HG03108 (cell line): Measurements from ENCODE around the gene DPAGT1.
"Not testable (repeated sequence)": the region's sequence is repeated elsewhere in the genome, so short reads cannot be mapped to it uniquely, and the experiment has no call there.

Source experiments
- ATAC-seq: cut with Tn5 transposase; IDR thresholded peaks from one replicate; pipeline ENCODE4 v1.9.1; 2021; ENCODE audit warnings: moderate library complexity; ENCODE audit not compliant: unreplicated experiment

Gene DPAGT1

DNA sequence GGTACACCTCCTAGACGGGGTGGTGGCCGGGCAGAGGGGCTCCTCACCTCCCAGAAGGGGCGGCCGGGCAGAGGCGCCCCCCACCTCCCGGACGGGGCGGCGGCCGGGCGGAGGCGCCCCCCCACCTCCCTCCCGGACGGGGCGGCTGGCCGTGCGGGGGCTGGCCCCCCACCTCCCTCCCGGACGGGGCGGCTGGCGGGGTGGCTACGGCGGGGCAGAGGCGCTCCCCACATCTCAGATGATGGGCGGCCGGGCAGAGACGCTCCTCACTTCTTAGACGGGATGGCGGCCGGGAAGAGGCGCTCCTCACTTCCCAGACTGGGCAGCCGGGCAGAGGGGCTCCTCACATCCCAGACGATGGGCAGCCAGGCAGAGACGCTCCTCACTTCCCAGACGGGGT is 42.5 kb downstream of the DPAGT1 start:
- ATAC-seq: not testable (repeated sequence)

DNA sequence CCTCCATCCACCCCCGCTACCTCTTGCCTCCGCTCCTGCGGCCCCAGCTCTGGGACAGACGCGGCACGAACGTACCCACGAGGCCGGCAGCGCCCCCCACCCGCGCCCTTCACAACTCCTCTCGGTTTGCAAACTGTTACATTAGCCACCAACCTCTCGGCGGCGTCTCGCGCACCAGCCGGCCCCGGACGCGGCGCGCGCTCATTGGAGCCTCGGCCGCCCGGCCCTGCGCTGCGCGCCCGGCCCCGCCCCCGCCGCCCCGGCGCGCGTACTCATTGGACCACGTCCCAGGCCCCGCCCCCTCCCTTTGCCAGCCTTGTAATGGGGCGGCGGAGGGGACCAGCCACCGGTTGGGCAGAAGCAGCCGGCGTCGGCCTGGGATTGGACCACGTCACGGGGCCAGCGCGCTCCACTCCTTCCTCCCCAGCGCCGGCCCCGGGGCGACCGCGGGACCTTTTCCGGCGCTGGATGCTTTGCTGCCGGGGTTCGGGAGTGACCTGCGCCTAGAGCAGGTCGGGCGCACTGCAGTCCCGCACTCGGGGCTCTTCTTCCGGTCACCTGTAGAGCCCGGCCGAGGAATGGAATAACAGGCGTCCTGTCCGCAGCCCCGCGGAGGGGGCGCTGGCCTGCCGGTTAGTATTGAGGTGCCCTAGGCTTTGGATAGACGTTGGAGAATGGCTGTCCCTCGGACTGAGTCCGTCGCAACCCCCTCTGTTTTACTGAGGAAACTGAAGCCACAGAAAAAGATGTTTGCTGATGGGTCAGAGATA is 44.5 kb downstream of the DPAGT1 start, which contains the start of gene HYOU1:
TSS of gene HYOU1 (minus strand) at position 206 of the 770 bp plus-strand sequence. CDS start 1,045 bp downstream, outside the sequence.
- ATAC-seq: peak; percentile 91

DNA sequence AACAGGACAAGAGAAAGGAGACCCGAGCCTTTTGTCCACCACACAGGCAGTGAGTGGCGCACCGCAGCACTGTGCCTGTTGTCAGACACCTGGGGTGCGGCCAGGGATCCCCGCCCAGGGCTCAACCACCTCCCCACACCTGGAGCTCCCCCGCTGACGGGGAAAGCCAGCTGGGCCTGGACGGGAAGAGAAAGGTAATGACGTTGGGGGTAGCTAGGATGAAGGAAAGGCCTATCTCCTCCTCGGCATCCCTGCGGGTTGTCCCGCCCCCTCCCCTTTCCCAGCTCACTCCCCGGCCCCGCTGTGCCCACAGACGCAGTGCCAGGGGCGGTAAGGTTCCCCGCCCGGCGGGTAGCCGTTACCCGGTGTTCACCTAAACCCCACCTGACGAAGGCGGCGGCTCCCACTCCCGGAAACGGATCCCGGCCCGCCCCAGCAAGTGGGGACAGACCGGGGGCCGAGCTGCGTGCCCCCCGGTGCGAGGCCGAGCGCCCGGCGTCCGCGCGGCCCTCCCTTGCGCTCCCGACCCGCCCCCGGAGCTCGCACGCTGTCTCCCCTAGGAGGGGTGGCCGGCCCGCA is 45.1 kb downstream of the DPAGT1 start:
- ATAC-seq: peak; percentile 3

DNA sequence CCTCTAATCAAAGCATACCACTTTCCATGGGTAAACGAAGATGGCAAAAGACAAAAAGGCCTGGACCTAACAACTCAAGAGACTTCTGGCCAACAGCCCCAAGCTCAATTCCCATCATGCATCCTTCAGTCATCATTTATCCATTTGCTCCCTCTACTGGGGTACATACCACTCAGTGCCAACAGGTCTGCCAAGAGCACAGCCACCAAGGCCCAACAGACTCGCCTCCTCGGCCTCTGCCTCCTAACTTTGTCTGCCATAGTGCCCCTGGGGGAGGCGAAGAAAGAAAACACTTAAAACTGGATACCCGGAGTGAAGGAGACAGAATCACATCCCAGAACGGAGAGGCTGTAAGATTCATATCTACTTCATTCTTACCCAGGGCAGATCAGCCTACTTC is 45.8 kb downstream of the DPAGT1 start:
- no peak for ATAC-seq

DNA sequence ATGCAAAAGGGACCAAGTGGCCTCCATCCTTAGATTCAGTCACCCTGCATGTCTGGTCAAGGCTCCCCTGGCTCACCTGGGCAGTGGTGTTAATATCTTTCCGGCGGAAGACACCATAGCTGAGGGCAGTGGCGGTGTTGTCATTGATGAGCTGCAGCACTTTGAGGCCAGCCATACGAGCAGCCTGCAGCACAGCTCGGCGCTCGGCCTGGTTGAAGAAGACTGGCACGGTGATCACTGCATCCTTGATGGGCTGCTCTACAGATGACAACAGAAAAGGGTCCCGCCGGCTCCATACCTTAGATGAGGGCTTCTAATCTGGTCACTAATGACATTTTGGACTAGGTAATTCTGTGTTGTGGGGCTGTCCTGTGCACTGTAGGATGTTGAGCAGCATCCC is 47.2 kb downstream of the DPAGT1 start:
- ATAC-seq: no peak

DNA sequence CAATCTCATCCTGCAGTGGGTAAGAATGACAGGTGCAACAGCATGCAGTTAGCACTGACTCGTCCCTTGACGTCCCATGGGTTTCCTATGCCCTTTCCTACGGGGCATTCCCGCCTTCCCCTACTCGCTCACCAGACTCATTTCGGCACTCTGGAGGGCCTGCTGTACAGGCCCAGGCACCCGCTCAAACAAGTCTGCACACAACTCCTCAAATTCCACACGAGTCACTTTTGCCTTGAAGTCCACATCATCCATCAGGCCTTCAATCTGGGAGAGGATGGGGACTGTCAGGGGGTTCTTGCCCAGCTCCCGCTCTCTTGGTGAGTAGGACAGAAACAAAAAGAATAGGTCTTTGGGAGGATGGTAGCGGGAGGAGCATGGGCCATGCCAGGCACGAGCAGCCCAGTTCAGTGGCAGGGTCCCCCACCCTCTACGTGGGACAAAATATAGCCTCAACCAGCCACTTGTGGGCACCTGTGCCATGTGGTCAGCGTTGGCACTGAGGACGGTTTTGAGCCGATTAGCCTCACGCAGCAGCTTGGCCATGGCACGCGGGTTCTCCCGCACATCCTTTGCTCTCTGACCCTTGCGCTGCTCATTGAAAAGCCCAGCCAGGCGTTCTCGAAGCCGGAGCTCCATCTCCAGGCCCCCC is 49.4 kb downstream of the DPAGT1 start:
- ATAC-seq: no peak

DNA sequence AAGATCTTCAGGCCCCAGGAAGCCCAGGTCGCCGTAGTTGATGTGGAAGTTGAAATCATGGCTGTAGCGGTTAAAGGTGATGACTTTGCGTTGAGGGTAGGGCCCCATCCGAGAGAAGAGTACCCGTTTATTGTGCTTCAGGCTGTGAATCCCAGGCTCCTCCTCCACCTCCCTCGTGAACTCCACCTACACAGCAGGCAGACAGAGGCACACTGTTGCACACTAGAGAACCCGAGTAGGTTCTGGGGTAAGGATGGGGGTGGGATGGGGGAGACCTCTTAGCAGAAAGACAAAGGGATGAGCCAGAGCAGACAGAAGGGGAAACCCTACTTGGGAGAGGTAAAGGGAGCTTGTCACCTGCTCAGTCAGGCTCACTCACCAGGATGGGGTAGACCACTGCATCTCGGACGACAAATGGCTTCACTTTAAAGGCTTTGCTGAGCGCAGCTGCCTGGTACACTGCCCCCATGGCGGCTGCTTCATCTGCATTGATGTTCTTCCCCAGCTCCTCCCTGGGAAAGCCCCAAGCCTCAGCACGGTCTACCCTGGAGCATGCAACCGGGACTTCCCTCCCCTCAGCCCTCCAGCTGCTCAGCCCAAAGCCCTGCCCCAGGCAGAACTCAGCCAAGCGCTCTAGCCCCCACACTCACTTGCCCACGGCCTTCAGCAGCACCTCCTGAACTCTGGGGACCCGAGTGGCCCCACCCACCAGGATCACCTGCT is 50.1 kb downstream of the DPAGT1 start:
- peak; percentile 41 for ATAC-seq

DNA sequence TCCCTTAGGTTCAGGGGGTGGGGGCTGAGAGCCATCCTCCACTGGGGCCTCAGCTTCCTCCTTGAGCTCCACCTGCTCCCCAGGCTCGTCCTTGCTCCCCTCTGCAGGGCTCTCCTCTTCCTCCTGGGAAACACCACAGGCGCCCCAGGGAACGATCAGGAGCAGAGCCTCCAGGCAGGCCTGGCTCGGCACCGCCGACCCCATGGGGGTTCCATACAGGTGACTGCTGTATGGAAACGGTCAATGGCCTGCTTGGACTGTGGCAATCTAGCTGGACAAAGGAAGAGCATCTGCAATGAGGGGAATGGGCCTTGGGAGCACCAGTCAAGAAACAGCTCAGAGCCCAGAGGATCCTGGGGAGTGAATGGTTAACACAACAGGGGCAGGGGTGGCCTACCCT is 52.6 kb downstream of the DPAGT1 start:
- no peak for ATAC-seq

DNA sequence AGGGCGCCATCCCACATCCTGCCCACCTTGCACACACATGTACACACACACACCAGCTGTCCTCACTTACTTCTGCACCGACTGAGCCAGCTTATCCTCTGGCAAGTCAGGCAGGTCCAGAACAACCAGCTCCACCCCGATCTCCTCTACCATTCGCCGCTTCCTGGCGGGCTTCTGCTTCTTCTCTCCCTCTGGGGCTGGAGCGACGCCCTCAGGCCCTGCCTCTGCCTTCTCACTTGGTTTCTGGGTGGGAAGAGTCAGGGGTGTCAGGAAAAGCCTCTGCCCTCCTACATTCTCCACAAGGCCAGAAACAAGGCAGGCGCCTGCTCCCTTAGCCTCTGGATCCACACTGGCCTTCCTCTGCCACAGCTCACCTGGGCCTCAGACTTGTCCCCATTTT is 53.0 kb downstream of the DPAGT1 start:
- ATAC-seq: no peak

DNA sequence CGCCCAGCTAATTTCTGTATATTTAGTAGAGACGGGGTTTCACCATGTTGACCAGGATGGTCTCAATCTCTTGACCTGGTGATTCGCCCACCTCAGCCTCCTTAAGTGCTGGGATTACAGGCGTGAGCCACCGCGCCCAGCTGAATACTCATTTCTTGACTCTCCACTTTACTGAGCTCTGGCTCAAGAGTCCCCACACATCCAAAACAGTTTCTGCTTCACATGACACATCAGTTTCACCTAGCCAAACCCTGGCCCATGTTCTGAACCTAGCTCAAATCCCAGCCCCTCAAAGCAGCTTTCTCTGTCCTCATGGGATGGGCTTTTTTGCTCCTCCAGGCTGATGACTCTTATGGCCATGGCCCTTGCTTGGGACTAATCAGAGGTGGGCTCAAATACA is 54.4 kb downstream of the DPAGT1 start:
- ATAC-seq: no peak
